HG03135 (cell line): ENCODE results near the gene HASPIN.
"Not testable (repeated sequence)": the region's sequence is repeated elsewhere in the genome, so short reads cannot be mapped to it uniquely, and the experiment has no call there.

Experiments
- ATAC-seq: cut with Tn5 transposase; IDR thresholded peaks from one replicate; pipeline ENCODE4 v1.9.1; 2021; ENCODE audit warnings: mild to moderate bottlenecking, moderate library complexity; ENCODE audit not compliant: unreplicated experiment

Gene HASPIN

DNA sequence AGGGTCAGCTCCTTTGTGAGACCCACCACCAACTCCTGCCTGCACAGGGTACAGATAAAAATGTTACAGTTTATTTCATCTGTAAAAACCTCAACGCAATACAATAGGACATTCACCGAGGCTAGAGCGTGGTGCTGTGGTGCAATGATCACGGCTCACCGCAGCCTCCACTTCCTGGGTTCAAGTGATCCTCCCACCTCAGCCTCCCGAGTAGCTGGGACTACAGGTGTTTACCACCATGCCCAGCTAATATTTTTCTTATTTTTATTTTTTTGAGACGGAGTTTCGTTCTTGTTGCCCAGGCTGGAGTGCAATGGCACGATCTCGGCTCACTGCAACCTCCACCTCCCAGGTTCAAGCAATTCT lies 11.2 kb downstream of the HASPIN start:
- not testable (repeated sequence) for ATAC-seq

- no peak for ATAC-seq
Measured at GRCh38 chr17:3735515-3735914, 11.8 kb downstream of the HASPIN start.

- no peak for ATAC-seq
Measured at GRCh38 chr17:3738562-3739295, 15.0 kb downstream of the HASPIN start.

- ATAC-seq, result no peak
Measured at GRCh38 chr17:3739422-3740124, 15.9 kb downstream of the HASPIN start.

DNA sequence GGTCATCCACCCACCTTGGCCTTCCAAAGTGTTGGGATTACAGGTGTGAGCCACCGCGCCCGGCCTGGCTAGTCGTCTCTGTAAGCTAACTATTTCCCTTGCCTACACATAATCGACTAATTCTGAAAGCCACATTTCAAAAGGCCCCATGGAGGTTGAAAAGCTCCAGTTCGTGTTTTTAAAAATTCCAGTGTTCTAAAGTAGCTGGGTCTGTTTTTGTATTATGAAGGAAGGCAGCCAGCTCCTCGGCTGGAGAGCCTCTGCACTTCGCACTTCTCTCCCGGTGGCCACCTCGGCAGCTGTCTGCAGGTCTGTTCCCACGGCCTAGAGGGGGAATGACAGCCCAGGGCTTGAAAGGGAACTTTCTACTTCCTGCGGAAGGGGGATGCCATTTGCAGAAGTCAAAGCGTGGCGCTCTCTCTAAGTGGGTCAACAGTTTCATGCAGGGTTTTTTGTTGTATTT lies 16.9 kb downstream of the HASPIN start:
- no peak for ATAC-seq

- ATAC-seq, result no peak
Measured at GRCh38 chr17:3744014-3744413, 20.3 kb downstream of the HASPIN start.

DNA sequence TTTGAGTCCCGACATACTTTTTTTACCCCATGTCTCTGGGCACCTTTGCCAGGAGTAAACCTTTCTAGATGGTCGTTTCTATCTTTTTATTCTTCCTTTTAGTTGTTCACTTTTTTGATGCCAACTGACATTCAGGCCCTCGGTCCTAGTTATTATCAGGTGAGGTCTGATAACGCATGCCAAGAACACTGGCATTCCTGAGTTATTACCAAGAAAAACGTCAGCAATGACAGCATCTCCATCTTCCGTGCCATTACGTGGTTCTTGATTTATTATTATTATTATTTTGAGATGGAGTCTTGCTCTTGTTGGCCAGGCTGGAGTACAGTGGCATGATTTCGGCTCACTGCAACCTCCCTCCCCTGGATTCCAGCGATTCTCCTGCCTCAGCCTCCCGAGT lies 21.4 kb downstream of the HASPIN start:
- no peak for ATAC-seq

DNA sequence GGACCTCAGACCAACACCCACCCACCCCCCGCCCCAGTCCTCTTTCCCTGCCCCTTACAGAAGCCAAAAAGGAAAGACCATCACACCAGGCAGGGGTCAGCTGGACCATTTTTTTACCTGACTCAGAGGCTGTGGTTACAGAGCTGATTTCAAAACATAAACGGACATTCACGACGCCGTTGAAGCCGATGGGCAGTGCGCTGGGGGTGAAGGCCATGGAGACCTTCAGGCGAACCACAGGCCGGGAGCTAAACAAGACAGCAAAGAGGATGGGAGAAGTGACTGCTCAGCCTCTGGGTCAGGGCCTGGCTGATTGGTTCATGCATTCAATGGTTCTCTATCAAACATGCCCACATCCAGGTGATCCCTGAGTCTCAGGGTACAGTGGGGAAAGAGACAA lies 24.1 kb downstream of the HASPIN start:
- no peak for ATAC-seq

DNA sequence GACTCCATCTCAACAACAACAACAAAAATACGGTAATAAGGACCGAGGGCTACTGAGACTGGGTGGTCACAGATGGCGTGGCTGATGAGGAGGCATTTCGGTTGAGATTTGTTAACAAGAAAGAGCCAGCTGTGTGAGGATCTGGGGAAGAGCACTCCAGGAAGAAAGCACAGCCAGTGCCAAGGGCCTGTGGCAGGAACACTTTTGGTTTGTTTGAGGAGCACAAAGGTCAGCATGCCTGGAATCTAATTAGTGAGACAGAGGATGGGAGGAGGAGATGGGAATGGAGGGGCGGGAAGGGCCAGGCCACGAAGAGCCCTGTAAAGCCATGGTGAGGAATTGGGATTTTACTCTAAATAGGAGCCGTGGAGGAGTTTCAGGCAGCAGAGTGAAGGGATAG lies 24.9 kb downstream of the HASPIN start:
- ATAC-seq, result no peak

DNA sequence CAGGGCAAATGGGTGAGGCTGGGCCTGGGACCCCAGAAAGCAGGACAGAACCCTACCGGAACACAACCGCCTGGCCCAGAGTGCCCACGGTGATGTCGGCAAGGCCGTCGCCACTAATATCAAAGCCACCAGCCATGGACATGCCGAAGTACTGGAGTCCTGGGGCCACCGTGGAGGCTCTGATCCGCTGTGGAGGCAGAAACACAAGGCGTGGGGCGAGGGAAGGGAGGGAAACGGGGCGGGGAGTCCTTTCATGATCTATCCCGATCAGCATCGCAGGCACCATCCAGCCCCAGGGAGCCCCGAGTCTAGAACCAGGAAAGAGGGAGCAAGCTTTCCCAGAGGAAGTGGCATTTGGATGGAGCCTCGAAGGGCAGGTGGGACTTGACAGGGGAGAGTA lies 26.6 kb downstream of the HASPIN start:
- no peak for ATAC-seq

GRCh38 chr17:3750926-3751325 lies 27.2 kb downstream of the HASPIN start:
- ATAC-seq, result no peak

DNA sequence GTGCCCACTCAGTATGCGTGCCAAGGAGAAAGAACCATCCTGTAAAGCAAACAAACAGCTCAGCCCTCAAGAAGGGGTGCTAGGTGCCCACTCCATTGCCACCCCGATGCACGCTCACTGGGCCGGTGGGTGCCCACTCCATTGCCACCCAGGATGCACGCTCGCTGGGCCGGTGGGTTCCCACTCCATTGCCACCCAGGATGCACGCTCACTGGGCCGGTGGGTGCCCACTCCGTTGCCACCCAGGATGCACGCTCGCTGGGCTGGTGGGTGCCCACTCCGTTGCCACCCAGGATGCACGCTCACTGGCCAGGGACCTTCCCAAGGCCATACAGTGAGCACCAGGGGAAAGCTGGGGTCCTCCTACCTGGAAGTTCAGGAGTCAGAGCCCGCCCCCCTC lies 28.1 kb downstream of the HASPIN start:
- no peak for ATAC-seq

GRCh38 chr17:3753624-3754023 lies 29.9 kb downstream of the HASPIN start:
- no peak for ATAC-seq

DNA sequence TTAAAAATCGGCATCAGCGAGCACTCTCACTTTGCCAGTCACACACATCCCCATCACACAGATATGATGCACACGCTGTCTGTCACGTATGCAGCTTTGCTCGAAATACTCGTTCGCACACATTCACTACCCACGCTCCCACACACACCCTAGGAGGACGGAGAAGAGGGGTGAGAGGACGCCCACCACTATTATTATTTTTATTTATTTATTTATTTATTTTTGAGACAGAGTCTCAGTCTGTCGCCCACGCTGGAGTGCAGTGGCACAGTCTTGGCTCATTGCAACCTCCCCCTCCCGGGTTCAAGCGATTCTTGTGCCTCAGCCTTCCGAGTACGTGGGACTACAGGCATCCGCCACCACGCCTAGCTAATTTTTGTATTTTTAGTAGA lies 30.4 kb downstream of the HASPIN start:
- ATAC-seq, result no peak

- no peak for ATAC-seq
Measured at GRCh38 chr17:3754458-3755334, 31.0 kb downstream of the HASPIN start.

- ATAC-seq, result no peak
Measured at GRCh38 chr17:3755335-3756030, 31.8 kb downstream of the HASPIN start.

GRCh38 chr17:3759597-3760216 lies 36.0 kb downstream of the HASPIN start:
- ATAC-seq, result no peak

GRCh38 chr17:3761036-3761917 lies 37.6 kb downstream of the HASPIN start:
- no peak for ATAC-seq

GRCh38 chr17:3761918-3762380 lies 38.2 kb downstream of the HASPIN start:
- no peak for ATAC-seq
